ENCODE measurements around the gene SDHAF3. TPM values are rescaled to one million over a fixed set of nuclear protein-coding genes. Genes with fewer than 3 reads are reported as not detected.
"Not testable (repeated sequence)": the region's sequence is repeated elsewhere in the genome, so short reads cannot be mapped to it uniquely, and the experiment has no call there.

Gene SDHAF3
- total RNA-seq = 10 to 100 TPM; 16.1 to 19.0 TPM

GRCh38 chr7:97117372-97118188, at the start of gene SDHAF3:
SDHAF3 (plus strand) TSS chr7:97117698; CDS start chr7:97117724, 26 bp downstream.
- peaks cover 6 to 16% of the 10 kb centered on the region in 2 donors for H3K36me3 Mint-ChIP-seq (ENCODE audit: insufficient read depth in 2 of 2)
- peak within 1 kb of the TSS; percentile 94 to 98 for H3K4me3 Mint-ChIP-seq
- DNase-seq (peak; percentile 97 to 98), ATAC-seq (replicated peaks in 1 of 2) (peak; percentile 94 to 95)
- peak within 1 kb of the TSS; percentile 98 for H3K27ac Mint-ChIP-seq
- H3K27me3 Mint-ChIP-seq (ENCODE audit: low read depth) = no peaks in the 10 kb centered on the region
- peaks cover 1 to 4% of the 10 kb centered on the region in 2 donors for H3K9me3 Mint-ChIP-seq
- peaks cover 53% of the 10 kb centered on the region for H3K4me1 Mint-ChIP-seq (ENCODE audit: low read depth)

- H3K4me1 Mint-ChIP-seq (ENCODE audit: low read depth); H3K4me3 Mint-ChIP-seq; H3K27ac Mint-ChIP-seq; ATAC-seq (replicated peaks in 1 of 2); H3K36me3 Mint-ChIP-seq (ENCODE audit: insufficient read depth in 2 of 2); H3K9me3 Mint-ChIP-seq; DNase-seq: not testable (repeated sequence)
- H3K27me3 Mint-ChIP-seq (ENCODE audit: low read depth) = peaks cover 40% of the 10 kb centered on the region
These were observed 45.5 kb upstream of the SDHAF3 start for GRCh38 chr7:97072025-97072424.

GRCh38 chr7:97075928-97076327, 41.6 kb upstream of the SDHAF3 start:
- Mint-ChIP-seq H3K27me3 (ENCODE audit: low read depth) (peaks cover 32% of the 10 kb centered on the region), H3K36me3 (ENCODE audit: insufficient read depth in 2 of 2) (peaks cover 0 to 2% of the 10 kb centered on the region in 2 donors), H3K9me3 (no peaks in the 10 kb centered on the region), H3K4me1 (ENCODE audit: low read depth) (no peaks in the 10 kb centered on the region), H3K4me3 (no peak overlapping the region), H3K27ac (no peak overlapping the region)
- ATAC-seq (replicated peaks in 1 of 2) = no peak
- no peak for DNase-seq

GRCh38 chr7:97078023-97078969, 39.2 kb upstream of the SDHAF3 start:
- Mint-ChIP-seq H3K27ac (no peak overlapping the region), H3K4me3 (no peak overlapping the region), H3K27me3 (ENCODE audit: low read depth) (peaks cover 26% of the 10 kb centered on the region), H3K36me3 (ENCODE audit: insufficient read depth in 2 of 2) (peaks cover 0 to 2% of the 10 kb centered on the region in 2 donors), H3K4me1 (ENCODE audit: low read depth) (no peaks in the 10 kb centered on the region), H3K9me3 (peaks cover 0 to 1% of the 10 kb centered on the region in 2 donors)
- no peak for ATAC-seq (replicated peaks in 1 of 2)
- DNase-seq = no peak

- H3K4me1 Mint-ChIP-seq (ENCODE audit: low read depth) = no peaks in the 10 kb centered on the region
- peaks cover 21% of the 10 kb centered on the region for H3K27me3 Mint-ChIP-seq (ENCODE audit: low read depth)
- DNase-seq (no peak), ATAC-seq (replicated peaks in 1 of 2) (no peak)
- peaks cover 0 to 1% of the 10 kb centered on the region in 2 donors for H3K9me3 Mint-ChIP-seq
- no peak overlapping the region for H3K4me3 Mint-ChIP-seq
- no peak overlapping the region for H3K27ac Mint-ChIP-seq
- peaks cover 0 to 2% of the 10 kb centered on the region in 2 donors for H3K36me3 Mint-ChIP-seq (ENCODE audit: insufficient read depth in 2 of 2)
These were observed 38.2 kb upstream of the SDHAF3 start for GRCh38 chr7:97079300-97079699.

GRCh38 chr7:97081521-97082300, 35.8 kb upstream of the SDHAF3 start:
- Mint-ChIP-seq H3K36me3 (ENCODE audit: insufficient read depth in 2 of 2) (peaks cover 0 to under 1% of the 10 kb centered on the region in 2 donors), H3K9me3 (peaks cover 0 to 1% of the 10 kb centered on the region in 2 donors), H3K27ac (no peak overlapping the region), H3K4me1 (ENCODE audit: low read depth) (no peaks in the 10 kb centered on the region), H3K27me3 (ENCODE audit: low read depth) (peaks cover 21% of the 10 kb centered on the region), H3K4me3 (no peak overlapping the region)
- ATAC-seq (replicated peaks in 1 of 2) (no peak), DNase-seq (no peak)

- Mint-ChIP-seq H3K27ac (no peak overlapping the region), H3K9me3 (no peaks in the 10 kb centered on the region), H3K36me3 (ENCODE audit: insufficient read depth in 2 of 2) (no peaks in the 10 kb centered on the region), H3K4me1 (ENCODE audit: low read depth) (no peaks in the 10 kb centered on the region), H3K27me3 (ENCODE audit: low read depth) (peaks cover 50% of the 10 kb centered on the region), H3K4me3 (no peak overlapping the region)
- no peak for ATAC-seq (replicated peaks in 1 of 2)
- DNase-seq = no peak
These were observed 29.1 kb upstream of the SDHAF3 start for GRCh38 chr7:97088364-97088763.

- no peak overlapping the region for H3K27ac Mint-ChIP-seq
- ATAC-seq (replicated peaks in 1 of 2) (no peak), DNase-seq (no peak)
- H3K4me3 Mint-ChIP-seq = no peak overlapping the region
- H3K27me3 Mint-ChIP-seq (ENCODE audit: low read depth) = peaks cover 52% of the 10 kb centered on the region
- no peaks in the 10 kb centered on the region for H3K4me1 Mint-ChIP-seq (ENCODE audit: low read depth)
- no peaks in the 10 kb centered on the region for H3K36me3 Mint-ChIP-seq (ENCODE audit: insufficient read depth in 2 of 2)
- H3K9me3 Mint-ChIP-seq = no peaks in the 10 kb centered on the region
These were observed 27.7 kb upstream of the SDHAF3 start for GRCh38 chr7:97089771-97090170.

GRCh38 chr7:97090761-97091353, 26.6 kb upstream of the SDHAF3 start:
- no peaks in the 10 kb centered on the region for H3K9me3 Mint-ChIP-seq
- no peaks in the 10 kb centered on the region for H3K4me1 Mint-ChIP-seq (ENCODE audit: low read depth)
- peaks cover 52% of the 10 kb centered on the region for H3K27me3 Mint-ChIP-seq (ENCODE audit: low read depth)
- no peak overlapping the region for H3K27ac Mint-ChIP-seq
- DNase-seq = no peak
- no peaks in the 10 kb centered on the region for H3K36me3 Mint-ChIP-seq (ENCODE audit: insufficient read depth in 2 of 2)
- H3K4me3 Mint-ChIP-seq = no peak overlapping the region
- no peak for ATAC-seq (replicated peaks in 1 of 2)

- Mint-ChIP-seq H3K9me3 (no peaks in the 10 kb centered on the region), H3K4me1 (ENCODE audit: low read depth) (no peaks in the 10 kb centered on the region), H3K36me3 (ENCODE audit: insufficient read depth in 2 of 2) (no peaks in the 10 kb centered on the region), H3K27ac (no peak overlapping the region), H3K27me3 (ENCODE audit: low read depth) (peaks cover 38% of the 10 kb centered on the region), H3K4me3 (no peak overlapping the region)
- ATAC-seq (replicated peaks in 1 of 2) (no peak), DNase-seq (no peak)
These were observed 23.1 kb upstream of the SDHAF3 start for GRCh38 chr7:97094284-97094930.

- no peak for DNase-seq
- Mint-ChIP-seq H3K4me1 (ENCODE audit: low read depth) (no peaks in the 10 kb centered on the region), H3K4me3 (no peak overlapping the region), H3K27ac (no peak overlapping the region), H3K9me3 (no peaks in the 10 kb centered on the region), H3K36me3 (ENCODE audit: insufficient read depth in 2 of 2) (no peaks in the 10 kb centered on the region), H3K27me3 (ENCODE audit: low read depth) (peaks cover 37% of the 10 kb centered on the region)
- no peak for ATAC-seq (replicated peaks in 1 of 2)
These were observed 21.5 kb upstream of the SDHAF3 start for GRCh38 chr7:97096037-97096436.

- Mint-ChIP-seq H3K9me3 (no peaks in the 10 kb centered on the region), H3K4me1 (ENCODE audit: low read depth) (no peaks in the 10 kb centered on the region), H3K27me3 (ENCODE audit: low read depth) (peaks cover 38% of the 10 kb centered on the region), H3K4me3 (no peak overlapping the region), H3K36me3 (ENCODE audit: insufficient read depth in 2 of 2) (no peaks in the 10 kb centered on the region), H3K27ac (no peak overlapping the region)
- no peak for ATAC-seq (replicated peaks in 1 of 2)
- DNase-seq = no peak
These were observed 20.8 kb upstream of the SDHAF3 start for GRCh38 chr7:97096661-97097060.
